HG03460 (cell line): ENCODE data around the gene ANKRD11.
"Not testable (repeated sequence)": the region's sequence is repeated elsewhere in the genome, so short reads cannot be mapped to it uniquely, and the experiment has no call there.

ENCODE experiments used
- ATAC-seq: cut with Tn5 transposase; IDR thresholded peaks from one replicate; pipeline ENCODE4 v1.9.1; 2021; ENCODE audit not compliant: unreplicated experiment

ANKRD11 gene

GRCh38 chr16:89433363-89433984, 56.9 kb downstream of the ANKRD11 start:
- not testable (repeated sequence) for ATAC-seq

GRCh38 chr16:89431630-89432029, 58.7 kb downstream of the ANKRD11 start:
- ATAC-seq: no peak

GRCh38 chr16:89431158-89431584, 59.2 kb downstream of the ANKRD11 start:
- no peak for ATAC-seq

- no peak for ATAC-seq
Observed at GRCh38 chr16:89430436-89431157, 59.8 kb downstream of the ANKRD11 start.

- not testable (repeated sequence) for ATAC-seq
Observed at GRCh38 chr16:89428605-89429004, 61.8 kb downstream of the ANKRD11 start.

- no peak for ATAC-seq
Observed at GRCh38 chr16:89426736-89427530, 63.4 kb downstream of the ANKRD11 start.

GRCh38 chr16:89425523-89425922, 64.8 kb downstream of the ANKRD11 start:
- ATAC-seq: no peak

- ATAC-seq: no peak
Observed at GRCh38 chr16:89423681-89424260, 66.6 kb downstream of the ANKRD11 start.

GRCh38 chr16:89422905-89423630, 67.3 kb downstream of the ANKRD11 start:
- ATAC-seq: peak; percentile 61

- ATAC-seq: peak; percentile 66
Observed at GRCh38 chr16:89422527-89422904, 67.8 kb downstream of the ANKRD11 start.

- ATAC-seq: not testable (repeated sequence)
Observed at GRCh38 chr16:89421300-89421699, 69.1 kb downstream of the ANKRD11 start.

- no peak for ATAC-seq
Observed at GRCh38 chr16:89420204-89420603, 70.2 kb downstream of the ANKRD11 start.

GRCh38 chr16:89418352-89418751, 72.0 kb downstream of the ANKRD11 start:
- no peak for ATAC-seq

- no peak for ATAC-seq
Observed at GRCh38 chr16:89417352-89417751, 73.0 kb downstream of the ANKRD11 start.

GRCh38 chr16:89413811-89414585, 76.4 kb downstream of the ANKRD11 start:
- no peak for ATAC-seq

GRCh38 chr16:89412811-89413210, 77.5 kb downstream of the ANKRD11 start:
- ATAC-seq: no peak

- no peak for ATAC-seq
Observed at GRCh38 chr16:89411335-89411850, 79.0 kb downstream of the ANKRD11 start.

GRCh38 chr16:89410794-89411309, 79.5 kb downstream of the ANKRD11 start:
- no peak for ATAC-seq

- no peak for ATAC-seq
Observed at GRCh38 chr16:89410322-89410721, 80.0 kb downstream of the ANKRD11 start.
